ENCODE measurements around the gene CLCN5. TPM values are rescaled to one million over a fixed set of nuclear protein-coding genes. Genes with fewer than 3 reads are reported as not detected.

The CLCN5 gene
- total and polyA plus RNA-seq, 2 experiments from 2014 or later = 1.8 to 2.9 TPM

- 88 to 100% methylated on average over 1 of the region's 1 CpG for WGBS, 2 experiments (ENCODE audit: low coverage in 1 of 2, low lambda C conversion rate in 2 of 2, missing lambda C conversion rate in 2 of 2)
- H3K36me3 ChIP-seq (ENCODE audit: low read depth) = no peaks in the 10 kb centered on the region
- TF ChIP-seq EZH2phosphoT487 (IDR thresholded peaks at IDR 0.05; ENCODE audit: insufficient read depth, low read depth) (no peak), EZH2 (IDR thresholded peaks at IDR 0.05; ENCODE audit: insufficient read depth, poor library complexity, severe bottlenecking) (no peak)
- no peak overlapping the region for H3K27ac ChIP-seq
- H3K9me2 ChIP-seq (ENCODE audit: insufficient read depth) = no peaks in the 10 kb centered on the region
- no peaks in the 10 kb centered on the region for H3K9me3 ChIP-seq (ENCODE audit: low read depth)
- H4K20me1 ChIP-seq (ENCODE audit: insufficient read depth) = no peaks in the 10 kb centered on the region
- DNase-seq = no peak
- no peaks in the 10 kb centered on the region for H3K79me2 ChIP-seq (ENCODE audit: insufficient read depth)
- in situ Hi-C loops (cut with MboI) = no loop called here
- H3F3A ChIP-seq (ENCODE audit: insufficient read depth) = peaks cover 23% of the 10 kb centered on the region
- H3K9ac ChIP-seq = no peak overlapping the region
- H3K4me2 ChIP-seq (ENCODE audit: unreplicated experiment) = no peak overlapping the region
- no peak overlapping the region for H3K4me3 ChIP-seq
- peaks cover 11% of the 10 kb centered on the region; the same call in 1 of the 2 replicates for H3K4me1 ChIP-seq (ENCODE audit: insufficient read depth)
- no peaks in the 10 kb centered on the region for H3K27me3 ChIP-seq (replicated peaks; ENCODE audit: insufficient read depth)
- no peak overlapping the region for H2AFZ ChIP-seq
Measured at GRCh38 chrX:49993661-49994060, 71.3 kb downstream of the CLCN5 start.

GRCh38 chrX:49995107-49995731 lies 72.8 kb downstream of the CLCN5 start:
- Histone ChIP-seq H3K4me2 (ENCODE audit: unreplicated experiment) (peak overlapping the region; percentile 42), H3K79me2 (ENCODE audit: insufficient read depth) (no peaks in the 10 kb centered on the region), H3F3A (ENCODE audit: insufficient read depth) (peaks cover 23% of the 10 kb centered on the region), H4K20me1 (ENCODE audit: insufficient read depth) (no peaks in the 10 kb centered on the region), H3K9ac (no peak overlapping the region), H2AFZ (no peak overlapping the region), H3K4me1 (ENCODE audit: insufficient read depth) (peaks cover 11% of the 10 kb centered on the region; the same call in 1 of the 2 replicates), H3K9me3 (ENCODE audit: low read depth) (no peaks in the 10 kb centered on the region), H3K27me3 (replicated peaks; ENCODE audit: insufficient read depth) (no peaks in the 10 kb centered on the region), H3K9me2 (ENCODE audit: insufficient read depth) (no peaks in the 10 kb centered on the region), H3K4me3 (no peak overlapping the region), H3K27ac (0 out of 2 replicates have a peak overlapping the region, but pooled peaks have one; percentile 3), H3K36me3 (ENCODE audit: low read depth) (no peaks in the 10 kb centered on the region)
- in situ Hi-C loops (cut with MboI) = no loop called here
- 63 to 76% methylated on average over 9 to 10 of the region's 10 CpGs for whole genome bisulfite sequencing, 2 experiments (ENCODE audit: low coverage in 1 of 2, low lambda C conversion rate in 2 of 2, missing lambda C conversion rate in 2 of 2)
- TF ChIP-seq EZH2 (IDR thresholded peaks at IDR 0.05; ENCODE audit: insufficient read depth, poor library complexity, severe bottlenecking) = no peak
- no peak for TF ChIP-seq EZH2phosphoT487 (IDR thresholded peaks at IDR 0.05; ENCODE audit: insufficient read depth, low read depth)
- DNase-seq = peak; percentile 65

- Histone ChIP-seq H2AFZ (no peak overlapping the region), H3K9me3 (ENCODE audit: low read depth) (no peaks in the 10 kb centered on the region), H3K36me3 (ENCODE audit: low read depth) (no peaks in the 10 kb centered on the region), H3K79me2 (ENCODE audit: insufficient read depth) (no peaks in the 10 kb centered on the region), H4K20me1 (ENCODE audit: insufficient read depth) (no peaks in the 10 kb centered on the region), H3K4me2 (ENCODE audit: unreplicated experiment) (peak overlapping the region; percentile 42), H3K9me2 (ENCODE audit: insufficient read depth) (no peaks in the 10 kb centered on the region), H3K4me3 (no peak overlapping the region), H3F3A (ENCODE audit: insufficient read depth) (peaks cover 23% of the 10 kb centered on the region), H3K27ac (peak overlapping the region; percentile 3; the same call in 1 of the 2 replicates), H3K9ac (no peak overlapping the region), H3K27me3 (replicated peaks; ENCODE audit: insufficient read depth) (no peaks in the 10 kb centered on the region), H3K4me1 (ENCODE audit: insufficient read depth) (peaks cover 11% of the 10 kb centered on the region; the same call in 1 of the 2 replicates)
- in situ Hi-C loops (cut with MboI) = no loop called here
- WGBS, 2 experiments (ENCODE audit: low coverage in 1 of 2, low lambda C conversion rate in 2 of 2, missing lambda C conversion rate in 2 of 2) = 43 to 45% methylated on average over 2 of the region's 2 CpGs
- no peak for DNase-seq
- TF ChIP-seq EZH2phosphoT487 (IDR thresholded peaks at IDR 0.05; ENCODE audit: insufficient read depth, low read depth) (no peak), EZH2 (IDR thresholded peaks at IDR 0.05; ENCODE audit: insufficient read depth, poor library complexity, severe bottlenecking) (no peak)
Measured at GRCh38 chrX:49995795-49996455, 73.5 kb downstream of the CLCN5 start.

- Histone ChIP-seq H3K79me2 (ENCODE audit: insufficient read depth) (no peaks in the 10 kb centered on the region), H3F3A (ENCODE audit: insufficient read depth) (peaks cover 23% of the 10 kb centered on the region), H2AFZ (no peak overlapping the region), H4K20me1 (ENCODE audit: insufficient read depth) (no peaks in the 10 kb centered on the region), H3K4me2 (ENCODE audit: unreplicated experiment) (no peak overlapping the region), H3K4me3 (no peak overlapping the region), H3K27me3 (replicated peaks; ENCODE audit: insufficient read depth) (no peaks in the 10 kb centered on the region), H3K9me3 (ENCODE audit: low read depth) (no peaks in the 10 kb centered on the region), H3K4me1 (ENCODE audit: insufficient read depth) (peaks cover 11% of the 10 kb centered on the region; the same call in 1 of the 2 replicates), H3K36me3 (ENCODE audit: low read depth) (no peaks in the 10 kb centered on the region), H3K27ac (0 out of 2 replicates have a peak overlapping the region, but pooled peaks have one; percentile 3), H3K9me2 (ENCODE audit: insufficient read depth) (no peaks in the 10 kb centered on the region), H3K9ac (no peak overlapping the region)
- TF ChIP-seq EZH2 (IDR thresholded peaks at IDR 0.05; ENCODE audit: insufficient read depth, poor library complexity, severe bottlenecking) (no peak), EZH2phosphoT487 (IDR thresholded peaks at IDR 0.05; ENCODE audit: insufficient read depth, low read depth) (no peak)
- in situ Hi-C loops (cut with MboI) = no loop called here
- 92 to 97% methylated on average over 2 of the region's 2 CpGs for WGBS, 2 experiments (ENCODE audit: low coverage in 1 of 2, low lambda C conversion rate in 2 of 2, missing lambda C conversion rate in 2 of 2)
- no peak for DNase-seq
Measured at GRCh38 chrX:49996474-49996873, 74.1 kb downstream of the CLCN5 start.
